Upper lobe of right lung (tissue), 1 donor: ENCODE measurements around the gene RNF152. TPM values are rescaled to one million over a fixed set of nuclear protein-coding genes. Genes with fewer than 3 reads are reported as not detected.

Experiments
- ATAC-seq: fragments of 200-7000 bp; cut with Tn5 transposase; one replicate; pipeline ENCODE4 v1.9.1; 2020; ENCODE audit warnings: mild to moderate bottlenecking, moderate library complexity
- DNase-seq: peaks from one replicate; pipeline ENCODE4 v3.0.0-alpha.2; 2020
- H3K27ac ChIP-seq: fragments of 200-600 bp; one replicate; pipeline ENCODE4 v1.8.0; 2022
- H3K27me3 ChIP-seq: fragments of 200-600 bp; one replicate; pipeline ENCODE4 v1.8.0; 2022; ENCODE audit warnings: mild to moderate bottlenecking
- H3K36me3 ChIP-seq: fragments of 200-600 bp; one replicate; pipeline ENCODE4 v1.8.0; 2022
- H3K4me1 ChIP-seq: fragments of 200-600 bp; one replicate; pipeline ENCODE4 v1.8.0; 2022
- H3K4me3 ChIP-seq: fragments of 200-600 bp; one replicate; pipeline ENCODE4 v1.8.0; 2022; ENCODE audit warnings: mild to moderate bottlenecking
- H3K9me3 ChIP-seq: fragments of 200-600 bp; one replicate; pipeline ENCODE4 v1.8.0; 2022
- CTCF ChIP-seq: fragments of 200-600 bp; IDR thresholded peaks from one replicate; pipeline ENCODE4 v1.8.0; 2022; ENCODE audit warnings: antibody characterized with exemption
- intact Hi-C: fragments of 100-400 bp; cut with DNase I; formaldehyde crosslinking; loops from one replicate; pipeline ENCODE4 v1.11.0; 2022
- total RNA-seq: library from RNA; stranded (reverse); fragmentation: NEBNext Ultra II Directional; extraction: Animal tissue kit (Norgen Biotek cat#: 25700); gene quantifications from one replicate; pipeline ENCODE4 v1.2.1, GENCODE V29; 2021
- donor health status: DM: no; HTN: yes; CAD: no; lungs with severe emphysema.

The RNF152 gene
- total RNA-seq, 1 donor from 2014 or later = 21.2 TPM

- Histone ChIP-seq H3K27ac (no peak overlapping the region), H3K9me3 (no peaks in the 10 kb centered on the region), H3K4me1 (no peaks in the 10 kb centered on the region), H3K27me3 (no peaks in the 10 kb centered on the region), H3K4me3 (no peak overlapping the region), H3K36me3 (no peaks in the 10 kb centered on the region)
- DNase-seq = no peak
- intact Hi-C loops = no loop called here
- no peak for ATAC-seq
- no peak for TF ChIP-seq CTCF
Observed at GRCh38 chr18:61929881-61930640, 37.3 kb upstream of the RNF152 start.

GRCh38 chr18:61926532-61926931, 33.7 kb upstream of the RNF152 start:
- Histone ChIP-seq H3K4me3 (no peak overlapping the region), H3K27ac (no peak overlapping the region), H3K27me3 (no peaks in the 10 kb centered on the region), H3K36me3 (no peaks in the 10 kb centered on the region), H3K4me1 (no peaks in the 10 kb centered on the region), H3K9me3 (no peaks in the 10 kb centered on the region)
- no peak for DNase-seq
- no peak for ATAC-seq
- intact Hi-C loops = no loop called here
- TF ChIP-seq CTCF = no peak

GRCh38 chr18:61924550-61924949, 31.7 kb upstream of the RNF152 start:
- Histone ChIP-seq H3K36me3 (no peaks in the 10 kb centered on the region), H3K9me3 (no peaks in the 10 kb centered on the region), H3K27ac (no peak overlapping the region), H3K27me3 (no peaks in the 10 kb centered on the region), H3K4me3 (no peak overlapping the region), H3K4me1 (no peaks in the 10 kb centered on the region)
- TF ChIP-seq CTCF = no peak
- ATAC-seq (no peak), DNase-seq (no peak)
- intact Hi-C loops = no loop called here

- no peak for DNase-seq
Observed at GRCh38 chr18:61922435-61922834, 29.6 kb upstream of the RNF152 start.

GRCh38 chr18:61921621-61922235, 28.9 kb upstream of the RNF152 start:
- no peak for DNase-seq
- Histone ChIP-seq H3K27ac (no peak overlapping the region), H3K4me3 (no peak overlapping the region), H3K4me1 (no peaks in the 10 kb centered on the region), H3K27me3 (no peaks in the 10 kb centered on the region), H3K9me3 (no peaks in the 10 kb centered on the region), H3K36me3 (no peaks in the 10 kb centered on the region)
- no peak for TF ChIP-seq CTCF
- ATAC-seq = no peak
- intact Hi-C loops = no loop called here

More at GRCh38 chr18:61922435-61922834, 29.6 kb upstream of the RNF152 start:
- no peak for TF ChIP-seq CTCF
- Histone ChIP-seq H3K4me3 (no peak overlapping the region), H3K27ac (no peak overlapping the region), H3K9me3 (no peaks in the 10 kb centered on the region), H3K27me3 (no peaks in the 10 kb centered on the region), H3K4me1 (no peaks in the 10 kb centered on the region), H3K36me3 (no peaks in the 10 kb centered on the region)
- intact Hi-C loops = no loop called here
- no peak for ATAC-seq
